Superior temporal gyrus (tissue), 1 donor: Measurements from ENCODE around the gene GTF2E1.
"Not testable (repeated sequence)": the region's sequence is repeated elsewhere in the genome, so short reads cannot be mapped to it uniquely, and the experiment has no call there.

Experiments
- DNase-seq: peaks from one replicate; pipeline ENCODE4 v3.0.0-alpha.2; 2016; ENCODE audit errors: extremely low spot score

GTF2E1 gene

GRCh38 chr3:120742198-120742848, at the start of gene GTF2E1, which contains the start of gene RABL3:
TSS of gene GTF2E1 (plus strand) at chr3:120742744. CDS start at chr3:120750553, 7,809 bp downstream.
TSS of gene RABL3 (minus strand) at chr3:120742516. CDS start at chr3:120742507, 9 bp downstream.
- peak; percentile 100 for DNase-seq

- DNase-seq, result peak; percentile 62
Observed at GRCh38 chr3:120693439-120694171, 48.9 kb upstream of the GTF2E1 start.

DNA sequence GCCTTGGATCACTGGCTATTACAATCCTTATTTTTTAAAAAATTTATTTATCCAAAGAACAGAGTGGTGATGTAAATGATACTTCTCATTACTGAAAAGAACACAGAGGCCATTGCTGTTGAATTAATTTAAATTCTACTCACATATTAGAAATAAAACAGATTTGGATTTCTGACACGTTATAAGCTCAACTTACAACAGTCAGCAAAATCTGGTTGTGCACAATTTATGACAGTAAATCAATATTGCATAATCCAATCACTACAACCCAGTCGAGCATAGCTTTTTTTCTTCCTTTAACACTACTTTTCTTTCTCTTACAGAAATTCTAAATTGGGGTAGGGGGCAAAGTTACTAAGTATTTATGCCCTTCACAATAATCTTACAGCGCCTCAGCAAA, 43.2 kb upstream of the GTF2E1 start:
- no peak for DNase-seq

GRCh38 chr3:120705884-120706582, 36.5 kb upstream of the GTF2E1 start:
- DNase-seq, result no peak

GRCh38 chr3:120706950-120707349, 35.6 kb upstream of the GTF2E1 start:
- no peak for DNase-seq

GRCh38 chr3:120708408-120708807, 34.1 kb upstream of the GTF2E1 start:
- DNase-seq, result no peak

- DNase-seq, result no peak
Observed at GRCh38 chr3:120710369-120710768, 32.2 kb upstream of the GTF2E1 start.

GRCh38 chr3:120713262-120713661, 29.3 kb upstream of the GTF2E1 start:
- no peak for DNase-seq

DNA sequence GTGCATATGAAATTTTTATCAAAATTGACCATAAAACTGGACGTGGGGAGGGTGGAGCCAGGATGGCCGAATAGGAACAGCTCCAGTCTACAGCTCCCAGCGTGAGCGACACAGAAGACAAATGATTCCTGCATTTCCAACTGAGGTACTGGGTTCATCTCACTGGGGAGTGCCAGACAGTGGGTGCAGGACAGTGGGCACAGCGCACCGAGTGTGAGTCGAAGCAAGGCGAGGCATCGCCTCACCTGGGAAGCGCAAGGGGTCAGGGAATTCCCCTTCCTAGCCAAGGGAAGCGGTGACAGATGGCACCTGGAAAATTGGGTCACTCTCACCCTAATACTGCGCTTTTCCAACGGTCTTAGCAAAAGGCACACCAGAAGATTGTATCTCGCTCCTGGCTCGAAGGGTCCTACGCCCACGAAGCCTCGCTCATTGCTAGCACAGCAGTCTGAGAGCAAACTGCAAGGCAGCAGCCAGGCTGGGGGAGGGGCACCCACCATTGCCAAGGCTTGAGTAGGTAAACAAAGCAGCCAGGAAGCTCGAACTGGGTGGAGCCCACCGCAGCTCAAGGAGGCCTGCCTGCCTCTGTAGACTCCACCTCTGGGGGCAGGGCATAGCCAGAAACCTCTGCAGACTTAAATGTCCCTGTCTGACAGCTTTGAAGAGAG, 23.2 kb upstream of the GTF2E1 start:
- not testable (repeated sequence) for DNase-seq

DNA sequence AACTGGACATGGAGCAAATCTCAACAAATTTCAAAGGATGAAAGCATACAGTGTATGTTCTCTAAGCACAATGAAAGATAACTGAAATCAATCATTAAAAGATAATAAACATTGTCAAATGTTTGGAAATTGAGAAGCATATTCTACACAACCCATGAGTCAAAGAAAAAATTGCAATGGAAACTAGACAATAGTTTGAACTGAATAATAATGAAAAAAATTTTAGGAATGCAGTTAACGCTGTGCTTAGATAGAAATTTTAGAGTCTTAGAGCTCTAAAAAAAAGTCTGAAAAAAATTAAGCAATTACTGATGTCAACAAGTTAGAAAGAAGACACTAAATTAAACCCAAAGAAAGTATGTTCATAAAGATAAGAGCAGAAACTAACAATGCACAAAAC, 15.8 kb upstream of the GTF2E1 start:
- DNase-seq, result no peak

DNA sequence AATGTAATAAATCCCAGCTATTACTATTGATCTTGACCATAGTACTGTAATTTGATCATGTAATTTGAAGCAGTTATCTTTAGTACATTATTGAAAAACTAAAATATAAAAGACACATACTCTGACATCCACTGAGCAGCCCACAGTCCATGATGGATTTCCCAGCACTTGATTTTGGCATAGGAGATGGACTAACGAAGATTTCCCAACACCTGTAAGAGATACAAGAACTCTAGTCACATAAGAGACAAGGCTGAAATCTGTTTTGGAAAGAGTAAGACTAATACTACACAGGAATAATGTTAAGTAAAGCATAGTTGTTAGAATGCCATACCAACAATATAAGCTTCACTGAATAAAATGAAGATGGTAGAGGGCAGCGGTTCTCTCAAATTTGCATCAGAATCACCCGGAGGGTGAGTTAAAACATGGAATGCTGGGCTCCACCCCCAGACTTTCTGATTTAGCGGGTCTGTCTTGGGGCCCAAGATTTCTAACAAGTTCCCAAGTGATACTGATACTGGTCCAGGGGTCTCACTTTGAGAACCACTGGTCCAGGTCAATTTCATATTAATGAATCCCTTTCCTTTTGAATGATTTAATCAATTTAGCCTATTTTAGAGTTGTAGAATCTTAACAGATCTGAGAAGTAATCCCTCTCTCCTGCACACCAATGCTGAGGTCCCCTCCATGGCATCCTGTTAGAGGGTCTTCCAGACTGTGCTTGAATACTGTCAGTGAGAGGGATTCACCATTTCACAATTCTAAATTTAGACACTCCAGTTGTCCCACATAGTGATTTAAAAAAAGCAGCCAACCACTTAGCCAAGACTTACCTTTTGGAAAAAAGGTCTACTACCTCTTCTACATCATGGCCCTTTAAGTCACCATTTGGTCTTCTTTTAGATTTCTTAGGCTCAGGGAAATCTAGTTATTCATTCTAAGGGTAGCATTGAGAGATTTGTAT, 11.7 kb upstream of the GTF2E1 start:
- DNase-seq, result no peak

DNA sequence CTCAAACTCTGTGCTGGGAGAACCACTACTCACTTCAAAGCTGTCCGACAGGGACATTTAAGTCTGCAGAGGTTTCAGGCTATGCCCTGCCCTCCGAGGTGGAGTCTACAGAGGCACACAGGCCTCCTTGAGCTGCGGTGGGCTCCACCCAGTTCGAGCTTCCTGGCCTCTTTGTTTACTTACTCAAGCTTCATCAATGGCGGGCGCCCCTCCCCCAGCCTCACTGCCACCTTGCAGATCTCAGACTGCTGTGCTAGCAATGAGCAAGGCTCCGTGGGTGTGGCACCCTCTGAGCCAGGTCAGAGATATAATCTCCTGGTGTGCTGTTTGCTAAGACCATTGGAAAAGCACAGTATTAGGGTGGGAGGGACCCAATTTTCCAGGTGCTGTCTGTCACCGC, 4.5 kb upstream of the GTF2E1 start:
- not testable (repeated sequence) for DNase-seq

DNA sequence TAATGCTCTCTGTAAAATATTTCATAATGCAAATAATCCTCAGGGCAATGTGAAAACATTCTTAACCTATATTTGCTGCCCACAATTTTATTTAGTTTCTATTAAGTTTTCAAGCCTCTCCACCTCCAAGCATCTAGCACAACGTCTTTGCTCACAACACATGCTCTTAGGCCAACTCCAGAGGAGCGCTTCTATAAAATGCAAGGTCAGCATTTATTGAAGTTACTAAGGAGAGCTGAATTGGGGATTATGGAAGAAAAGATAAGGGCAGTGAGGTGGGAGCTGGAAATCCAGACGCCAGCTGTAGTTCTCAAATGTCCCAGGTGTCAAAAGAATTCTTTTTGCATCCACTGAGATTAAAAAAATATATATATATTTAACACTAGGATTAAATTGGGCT, 1.2 kb upstream of the GTF2E1 start:
- DNase-seq, result peak; percentile 3

DNA sequence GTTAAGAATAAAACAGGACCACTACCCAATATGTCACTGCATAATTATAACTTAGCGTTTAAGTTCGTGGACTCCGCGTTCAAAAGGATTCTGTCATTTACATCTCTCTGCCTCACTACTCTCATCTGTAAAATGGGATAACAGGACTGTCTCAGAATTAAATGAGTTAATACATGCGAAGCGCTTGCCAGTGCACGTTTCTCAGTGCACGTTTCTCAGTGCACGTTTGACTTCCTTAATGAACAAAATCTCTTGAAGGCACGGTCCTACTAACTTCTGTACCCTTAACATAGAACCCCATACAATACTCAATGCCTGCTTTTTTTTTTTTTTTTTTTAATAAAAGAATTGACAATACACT, 727 bp upstream of the GTF2E1 start:
- no peak for DNase-seq

DNA sequence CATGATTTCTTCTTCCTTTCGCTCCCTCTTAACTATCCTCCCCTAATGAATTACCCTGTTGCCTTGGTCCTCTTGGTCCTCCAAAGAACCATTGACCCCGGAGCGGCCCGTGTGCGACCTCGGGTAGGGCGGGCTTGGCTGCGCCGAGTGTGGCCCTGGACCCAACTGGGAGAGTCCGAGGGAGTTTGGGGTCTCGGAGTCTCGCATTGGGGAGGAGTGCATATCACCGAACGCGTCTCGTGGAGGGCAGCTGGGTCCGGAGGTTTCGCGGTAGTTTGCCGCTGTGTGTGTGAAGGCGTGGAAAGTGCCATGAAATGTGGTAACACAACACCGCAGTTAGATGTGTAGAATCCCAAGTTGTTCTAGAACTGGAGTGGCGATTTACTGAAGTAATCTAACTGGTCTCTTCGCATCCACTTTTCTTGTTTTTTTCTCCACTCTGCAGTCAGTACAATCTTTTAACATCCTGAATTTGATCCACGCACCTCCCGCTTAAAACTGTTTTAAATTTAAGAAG, 363 bp downstream of the GTF2E1 start:
- DNase-seq, result no peak

DNA sequence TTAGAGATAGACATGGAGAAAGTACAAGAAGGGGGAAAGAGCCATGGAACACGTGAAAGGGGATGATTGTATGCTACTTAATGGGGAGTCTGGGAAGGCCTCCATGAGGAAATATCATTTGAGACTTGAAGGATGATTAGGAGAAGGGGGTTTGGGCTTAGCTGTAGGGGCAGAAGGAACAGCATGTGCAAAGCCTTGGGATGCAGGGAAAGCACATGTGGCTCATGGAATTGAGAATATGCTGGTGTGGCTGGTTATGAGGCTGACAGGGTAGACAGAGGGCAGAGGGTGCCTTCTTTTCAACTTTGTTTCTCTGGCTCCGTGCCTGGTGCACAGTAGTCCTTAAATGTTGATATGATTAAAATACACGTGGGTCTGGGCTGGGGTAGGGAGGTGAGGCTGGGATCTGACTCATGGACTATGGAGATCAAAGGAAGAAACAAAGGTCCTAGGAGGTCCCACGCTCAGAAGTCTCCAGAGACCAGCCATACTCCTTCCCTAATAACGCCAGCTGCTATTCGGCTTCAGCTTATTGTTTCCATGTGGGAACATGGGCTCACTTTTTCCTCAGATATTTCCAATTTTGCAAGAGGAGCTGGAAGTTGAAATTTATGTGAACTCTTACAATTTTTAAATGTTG, 1.1 kb downstream of the GTF2E1 start:
- no peak for DNase-seq

DNA sequence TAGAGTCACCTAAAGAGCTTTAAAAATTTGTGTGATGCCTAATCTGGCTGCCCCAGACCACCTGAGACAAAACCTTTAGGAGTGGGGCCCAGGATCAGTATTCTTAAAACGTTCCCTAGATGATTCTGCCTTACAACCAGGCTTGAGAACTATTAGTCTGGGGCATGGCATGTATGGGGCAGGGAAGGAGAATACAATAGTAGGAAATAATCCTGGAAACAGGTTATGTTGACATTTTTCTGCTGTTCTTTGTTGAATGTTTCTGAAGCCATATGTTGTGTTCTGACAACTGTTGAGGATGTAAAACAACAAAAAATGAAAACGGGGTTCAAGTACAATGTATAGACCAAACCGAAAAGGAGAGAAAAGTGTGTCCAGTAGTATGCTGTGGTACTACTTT, 2.9 kb downstream of the GTF2E1 start:
- peak; percentile 1 for DNase-seq

- DNase-seq, result peak; percentile 3
Observed at GRCh38 chr3:120749843-120750242, 7.3 kb downstream of the GTF2E1 start.

DNA sequence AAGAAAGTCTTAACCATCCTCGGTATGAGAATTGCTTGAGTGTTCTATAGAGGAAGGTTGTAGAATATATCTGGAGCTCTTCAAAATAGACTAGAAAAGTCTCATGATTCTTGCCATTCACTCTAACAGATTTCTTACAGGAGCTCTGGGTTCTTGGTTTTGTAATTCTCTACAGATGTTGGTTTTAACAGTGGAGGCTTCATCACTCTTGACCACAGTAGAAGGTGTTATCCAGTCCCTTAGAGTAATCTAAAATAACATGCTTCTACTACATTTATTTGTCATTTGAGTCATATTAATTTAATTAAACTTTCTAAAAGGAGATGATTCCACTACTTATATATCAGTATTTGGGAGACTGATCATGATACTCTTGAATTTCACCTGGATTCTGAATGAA, 9.7 kb downstream of the GTF2E1 start:
- no peak for DNase-seq

DNA sequence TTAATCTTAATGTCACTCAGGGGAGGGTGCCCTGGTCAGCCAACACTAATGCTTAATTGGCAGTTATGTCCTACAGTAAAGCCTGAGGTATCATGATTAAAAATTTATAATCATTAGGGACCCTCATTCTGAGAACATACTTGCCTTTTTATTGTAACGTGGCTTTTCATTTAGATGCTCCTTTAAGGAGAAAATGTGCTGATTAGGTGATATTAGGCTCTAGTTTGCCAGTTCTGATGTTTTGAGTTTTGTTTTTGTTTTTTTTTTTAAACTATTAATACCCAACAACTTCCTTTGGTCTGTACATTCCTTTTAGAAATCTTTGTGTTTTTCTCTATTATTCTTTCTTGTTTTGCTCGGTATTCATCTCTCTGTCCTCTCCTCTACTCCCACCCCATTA, 10.3 kb downstream of the GTF2E1 start:
- DNase-seq, result no peak
